HG03097 (cell line): Measurements from ENCODE around the gene RASGEF1B.

Experiments used
- ATAC-seq: cut with Tn5 transposase; IDR thresholded peaks from one replicate; pipeline ENCODE4 v1.9.1; 2021; ENCODE audit not compliant: unreplicated experiment, low FRiP score

Gene RASGEF1B

GRCh38 chr4:81404294-81404693 is 67.4 kb downstream of the RASGEF1B start:
- ATAC-seq, result no peak

- no peak for ATAC-seq
Measured at GRCh38 chr4:81399306-81400086, 72.2 kb downstream of the RASGEF1B start.

GRCh38 chr4:81398379-81398778 is 73.3 kb downstream of the RASGEF1B start:
- ATAC-seq, result no peak

GRCh38 chr4:81397635-81398034 is 74.1 kb downstream of the RASGEF1B start:
- ATAC-seq, result no peak

GRCh38 chr4:81395239-81395638 is 76.5 kb downstream of the RASGEF1B start:
- ATAC-seq, result no peak

- ATAC-seq, result no peak
Measured at GRCh38 chr4:81392164-81392563, 79.5 kb downstream of the RASGEF1B start.

- ATAC-seq, result no peak
Measured at GRCh38 chr4:81389720-81390119, 82.0 kb downstream of the RASGEF1B start.

GRCh38 chr4:81380437-81380836 is 91.3 kb downstream of the RASGEF1B start:
- ATAC-seq, result no peak

GRCh38 chr4:81378386-81378785 is 93.3 kb downstream of the RASGEF1B start:
- ATAC-seq, result no peak

- ATAC-seq, result no peak
Measured at GRCh38 chr4:81377191-81377590, 94.5 kb downstream of the RASGEF1B start.

GRCh38 chr4:81376720-81377119 is 95.0 kb downstream of the RASGEF1B start:
- no peak for ATAC-seq
